GM23248 (cell line): Measurements from ENCODE around the gene PARVA.

Experiments
- EZH2 ChIP-seq: fragments of 200-600 bp; sonication (generic); IDR thresholded peaks from 2 replicates; pipeline ENCODE4 v1.6.1; 2018; ENCODE audit warnings: antibody characterized with exemption, mild to moderate bottlenecking; ENCODE audit not compliant: insufficient read depth, poor library complexity, severe bottlenecking
- EZH2phosphoT487 ChIP-seq: fragments of 200-600 bp; sonication (generic); IDR thresholded peaks from 2 replicates; pipeline ENCODE4 v1.6.1; 2018; ENCODE audit warnings: antibody characterized with exemption, moderate library complexity, mild to moderate bottlenecking, low read depth; ENCODE audit not compliant: insufficient read depth

DNA sequence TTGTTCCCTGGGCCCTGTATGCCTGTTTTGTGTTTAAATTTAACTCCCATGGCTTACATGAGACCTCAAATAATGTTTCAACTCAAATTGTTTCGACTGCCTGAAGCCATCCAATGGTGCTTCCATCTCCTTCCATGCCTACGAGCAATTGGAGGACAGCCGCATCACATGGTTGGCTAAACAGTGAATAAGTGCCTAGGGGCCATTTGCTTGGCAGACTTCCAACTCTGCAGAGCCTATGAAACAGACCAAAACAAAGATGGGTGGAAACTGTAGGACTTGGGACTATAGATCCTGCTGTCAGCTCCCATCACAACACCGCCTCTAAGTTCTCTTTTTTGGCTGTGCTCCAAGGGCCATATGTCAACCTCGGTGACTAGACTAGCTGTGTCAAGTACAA is 84.1 kb downstream of the PARVA start:
- TF ChIP-seq EZH2 (no peak), EZH2phosphoT487 (no peak)
